HS-27A (cell line): ENCODE data around the gene UPF3A.
"Not testable (repeated sequence)": the region's sequence is repeated elsewhere in the genome, so short reads cannot be mapped to it uniquely, and the experiment has no call there.

Source experiments
- DNase-seq: peaks from one replicate; pipeline ENCODE4 v3.0.0-alpha.2; 2012; ENCODE audit warnings: low read depth, missing footprints

Gene UPF3A

DNA sequence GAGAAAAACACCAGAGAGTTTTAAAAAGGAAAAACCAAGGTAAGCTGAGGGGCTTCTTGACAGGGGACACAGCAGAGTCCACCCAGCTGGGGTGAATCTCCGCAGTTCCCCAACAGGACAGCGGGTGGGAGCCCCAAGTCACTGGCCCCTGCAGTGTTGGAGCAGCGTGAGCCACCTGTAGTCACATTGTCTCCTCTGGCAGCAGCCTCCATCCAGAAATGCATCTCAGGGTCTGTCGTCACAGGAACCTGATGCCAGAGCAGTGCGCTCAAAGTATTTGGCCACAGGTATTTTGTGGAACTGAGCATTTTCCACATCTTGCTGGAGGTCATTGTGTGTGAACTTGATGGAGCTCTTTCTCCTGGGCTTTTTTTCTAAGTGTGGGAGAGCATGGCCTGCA is 57.6 kb downstream of the UPF3A start:
- no peak for DNase-seq

DNA sequence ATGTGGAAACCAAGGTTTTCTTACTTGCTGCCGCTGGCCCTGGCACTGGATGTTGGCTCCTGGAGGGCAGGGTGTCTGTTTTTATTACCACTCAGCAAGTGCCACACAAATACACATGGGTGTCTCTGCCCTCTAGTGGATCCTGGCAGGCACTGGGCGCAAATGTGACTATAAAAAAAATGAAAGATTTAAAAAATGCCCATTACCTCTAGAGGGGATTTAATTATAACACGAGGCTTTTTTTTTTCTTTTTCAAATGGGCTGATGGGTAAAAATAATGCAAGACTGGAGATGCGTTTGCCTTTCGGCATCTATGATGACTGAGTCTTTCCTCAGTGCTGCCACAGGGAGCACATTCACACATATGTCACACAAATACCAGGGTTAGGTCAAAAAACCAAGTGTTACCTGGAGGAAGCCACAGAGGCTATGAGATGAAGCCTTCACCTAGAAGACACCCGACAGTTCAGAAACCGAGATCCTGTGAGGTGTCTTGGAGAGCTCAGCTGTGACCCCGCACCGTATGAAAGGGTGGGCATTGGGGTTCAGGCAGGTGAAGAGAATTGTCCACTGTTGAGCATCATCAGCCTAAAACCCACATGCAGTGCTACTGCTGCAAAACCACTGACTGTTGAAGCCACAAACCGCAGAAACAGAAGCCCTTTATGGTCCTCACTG is 58.6 kb downstream of the UPF3A start:
- no peak for DNase-seq

DNA sequence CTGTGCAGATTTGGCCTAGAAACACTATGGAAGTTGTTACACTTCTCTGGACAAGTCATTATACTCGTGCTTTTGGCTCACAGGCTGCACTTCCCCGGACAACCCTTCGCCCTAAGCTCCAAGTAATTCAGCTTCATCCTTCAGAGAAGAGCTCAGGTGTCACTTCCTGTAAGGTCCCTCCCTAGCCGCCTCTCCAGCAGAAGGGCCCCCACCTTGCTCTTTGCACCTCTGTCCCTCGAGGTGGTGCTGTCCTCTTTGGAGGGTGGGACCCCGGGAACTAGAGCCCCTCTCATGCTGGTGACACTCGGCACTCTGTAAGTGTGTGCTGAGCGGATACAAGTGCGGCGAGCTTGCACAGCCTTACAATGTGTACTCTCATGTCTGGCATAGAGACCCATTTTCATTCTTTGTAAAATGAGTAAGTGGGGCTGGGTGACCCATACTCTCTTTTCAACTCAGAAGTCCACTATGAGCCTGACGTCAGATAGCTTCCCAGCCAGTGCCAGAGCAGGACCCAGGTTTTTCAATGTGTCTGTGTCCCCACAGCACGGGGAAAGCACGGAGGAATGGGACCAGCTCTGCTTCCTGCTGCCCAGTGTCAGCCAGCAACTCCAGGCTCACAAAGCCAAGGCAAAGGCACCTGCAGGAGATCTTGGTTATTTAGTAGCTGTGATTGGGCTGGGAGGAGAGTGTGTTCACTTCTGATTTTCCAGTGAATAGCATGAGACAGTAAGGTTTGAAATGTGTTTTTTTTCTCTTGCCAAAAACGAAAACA is 59.8 kb downstream of the UPF3A start:
- no peak for DNase-seq

DNA sequence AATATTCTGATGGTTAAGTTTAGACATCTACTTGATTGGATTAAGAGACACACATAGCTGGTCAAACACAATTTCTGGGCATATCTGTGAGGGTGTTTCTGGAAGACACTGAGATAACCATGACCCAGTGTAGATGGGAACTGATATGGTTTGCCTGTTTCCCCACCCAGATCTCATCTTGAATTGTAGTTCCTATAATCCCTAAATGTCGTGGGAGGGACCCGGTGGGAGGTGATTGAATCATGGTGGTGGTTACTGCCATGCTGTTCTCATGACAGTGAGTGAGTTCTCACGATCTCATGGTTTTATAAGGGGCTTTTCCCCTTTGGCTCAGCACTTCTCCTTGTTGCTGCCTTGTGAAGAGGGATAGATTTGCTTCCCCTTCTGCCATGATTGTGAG is 65.9 kb downstream of the UPF3A start:
- not testable (repeated sequence) for DNase-seq

DNA sequence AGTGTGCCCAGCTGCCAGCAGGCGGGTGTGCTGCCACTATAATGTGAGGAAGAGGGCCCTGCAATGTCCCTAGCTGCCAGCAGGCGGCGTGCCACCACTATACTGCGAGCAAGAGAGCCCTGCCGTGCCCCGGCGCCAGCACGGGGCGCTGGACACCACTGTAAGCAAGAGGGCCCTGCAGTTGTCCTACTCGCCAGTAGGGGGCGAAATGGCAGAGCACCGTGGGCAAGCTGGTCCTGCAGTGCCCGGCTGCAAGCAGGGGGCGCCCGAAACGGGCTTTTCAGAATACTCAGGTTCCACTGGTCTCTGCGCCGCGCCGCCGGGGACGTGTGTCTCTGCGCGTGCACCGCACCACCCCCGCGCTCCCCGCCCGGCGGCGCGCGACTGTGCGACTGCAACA is 71.4 kb downstream of the UPF3A start:
- not testable (repeated sequence) for DNase-seq

DNA sequence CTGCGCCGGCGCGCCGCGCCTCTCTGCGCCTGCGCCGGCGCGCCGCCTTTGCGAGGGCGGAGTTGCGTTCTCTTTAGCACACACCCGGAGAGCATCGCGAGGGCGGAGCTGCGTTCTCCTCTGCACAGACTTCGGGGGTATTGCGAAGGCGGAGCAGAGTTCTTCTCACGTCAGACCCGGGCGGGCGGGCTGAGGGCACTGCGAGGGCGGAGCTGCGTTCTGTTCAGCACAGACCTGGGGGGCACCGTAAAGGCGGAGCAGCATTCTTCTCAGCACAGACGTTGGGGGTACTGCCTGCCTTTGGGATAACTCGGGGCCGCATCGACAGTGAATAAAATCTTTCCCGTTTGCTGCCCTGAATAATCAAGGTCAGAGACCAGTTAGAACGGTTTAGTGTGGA is 72.0 kb downstream of the UPF3A start:
- not testable (repeated sequence) for DNase-seq
